HL-60 (cell line): ENCODE measurements around the gene MTHFSD.

Experiments
- CTCF ChIP-seq: IDR thresholded peaks from one replicate; pipeline ENCODE4 v1.5.1; 2011; ENCODE audit warnings: low read length, control low read depth, inconsistent platforms; ENCODE audit not compliant: insufficient read depth
- POLR2AphosphoS5 ChIP-seq: IDR thresholded peaks from 2 replicates; pipeline ENCODE4 v1.6.1; 2012; ENCODE audit warnings: low read depth
- REST ChIP-seq: IDR thresholded peaks from 2 replicates; pipeline ENCODE4 v1.6.1; 2012; ENCODE audit warnings: low read depth; ENCODE audit not compliant: insufficient replicate concordance

- TF ChIP-seq CTCF (no peak), POLR2AphosphoS5 (no peak), REST (no peak)
These were observed 56.2 kb downstream of the MTHFSD start for GRCh38 chr16:86498671-86499439.
